ENCODE results near the gene TENT4B.
"Not testable (repeated sequence)": the region's sequence is repeated elsewhere in the genome, so short reads cannot be mapped to it uniquely, and the experiment has no call there.

Gene TENT4B

DNA sequence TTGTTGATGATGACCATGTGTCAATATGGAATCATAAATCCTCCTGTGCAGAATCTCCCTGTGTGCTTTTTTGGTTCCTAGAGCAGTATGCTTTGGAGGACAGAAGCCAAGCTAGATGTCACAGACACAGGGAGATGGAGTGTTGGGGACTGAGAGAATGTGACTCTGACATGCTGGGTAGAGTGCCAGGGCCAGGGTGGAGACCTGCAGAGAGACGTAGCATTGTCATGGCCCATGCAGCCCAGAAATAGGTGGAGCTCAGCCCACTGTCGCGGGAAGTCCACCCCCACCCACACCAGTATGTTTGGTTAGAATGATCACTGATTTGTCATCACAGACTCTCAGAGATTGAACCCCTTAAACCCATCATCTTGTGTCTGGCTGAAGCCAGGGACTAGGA is 74.0 kb downstream of the TENT4B start:
- H3K4me3 ChIP-seq: no peak overlapping the region
- H3K27ac ChIP-seq: no peak overlapping the region
- H3K36me3 ChIP-seq (ENCODE audit: insufficient read depth, low read length): peaks cover 3% of the 10 kb centered on the region; the same call in 1 of the 2 replicates
- DNase-seq (ENCODE audit: low read depth, low spot score): no peak
- H3K9ac ChIP-seq (ENCODE audit: insufficient read length): no peak overlapping the region
- TF ChIP-seq FOXP2 (optimal IDR thresholded peaks at IDR 0.05; ENCODE audit: control extremely low read depth, extremely low read length, insufficient read depth): no peak
- TF ChIP-seq EZH2 (IDR thresholded peaks at IDR 0.05): no peak
- TF ChIP-seq POLR2AphosphoS5 (IDR thresholded peaks at IDR 0.05; ENCODE audit: borderline replicate concordance, low read depth, low read length): no peak
- no peaks in the 10 kb centered on the region for H3K9me3 ChIP-seq (ENCODE audit: low read depth, low read length)

DNA sequence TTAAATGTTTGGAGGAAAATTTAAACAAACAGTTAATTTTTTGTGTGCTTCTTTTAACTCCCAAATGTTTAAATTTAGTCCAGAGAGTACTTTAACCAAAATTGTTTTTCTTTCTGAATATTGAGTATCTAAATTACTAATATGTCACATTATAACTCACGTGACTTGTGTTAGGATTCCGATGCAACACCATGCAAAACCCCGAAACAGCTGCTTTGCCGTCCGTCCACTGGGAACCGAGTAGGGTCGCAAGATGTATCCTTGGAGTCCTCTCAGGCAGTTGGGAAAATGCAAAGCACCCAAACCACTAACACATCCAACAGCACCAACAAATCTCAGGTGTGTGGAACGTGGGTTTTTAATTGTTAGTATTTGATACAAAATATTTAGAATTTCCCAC is 74.6 kb downstream of the TENT4B start:
- no peak for DNase-seq (ENCODE audit: low read depth, low spot score)
- no peak for TF ChIP-seq EZH2 (IDR thresholded peaks at IDR 0.05)
- TF ChIP-seq POLR2AphosphoS5 (IDR thresholded peaks at IDR 0.05; ENCODE audit: borderline replicate concordance, low read depth, low read length): no peak
- TF ChIP-seq FOXP2 (optimal IDR thresholded peaks at IDR 0.05; ENCODE audit: control extremely low read depth, extremely low read length, insufficient read depth): no peak
- no peaks in the 10 kb centered on the region for H3K9me3 ChIP-seq (ENCODE audit: low read depth, low read length)
- H3K36me3 ChIP-seq (ENCODE audit: insufficient read depth, low read length): peaks cover 3% of the 10 kb centered on the region; the same call in 1 of the 2 replicates
- H3K9ac ChIP-seq (ENCODE audit: insufficient read length): no peak overlapping the region
- H3K27ac ChIP-seq: no peak overlapping the region
- H3K4me3 ChIP-seq: no peak overlapping the region

DNA sequence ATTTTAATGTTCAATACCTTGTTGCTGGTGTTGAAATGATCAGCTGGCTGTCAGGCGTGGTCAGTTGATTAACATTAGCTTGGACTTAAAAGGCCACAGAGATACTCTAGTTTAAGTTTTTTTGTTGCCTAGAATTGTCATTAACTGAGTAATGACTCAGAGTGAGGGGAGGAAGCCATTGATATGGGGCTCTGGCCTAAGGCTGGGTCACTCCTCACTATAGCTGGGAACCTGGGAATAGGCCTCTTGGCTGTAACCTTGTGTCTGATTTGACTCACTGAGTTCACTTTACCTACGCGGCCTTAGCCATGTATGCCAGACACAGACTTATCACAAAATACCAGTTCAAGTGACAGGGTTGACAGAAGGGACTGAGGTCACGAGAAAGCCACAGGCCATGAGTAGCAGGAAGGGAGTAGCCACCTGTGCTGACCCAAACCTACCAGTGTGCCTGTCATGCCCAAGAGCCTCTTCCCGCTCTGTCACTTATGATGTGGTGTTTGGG is 75.3 kb downstream of the TENT4B start:
- Histone ChIP-seq H3K9me3 (ENCODE audit: low read depth, low read length) (no peaks in the 10 kb centered on the region), H3K36me3 (ENCODE audit: insufficient read depth, low read length) (peaks cover 3% of the 10 kb centered on the region; the same call in 1 of the 2 replicates)

DNA sequence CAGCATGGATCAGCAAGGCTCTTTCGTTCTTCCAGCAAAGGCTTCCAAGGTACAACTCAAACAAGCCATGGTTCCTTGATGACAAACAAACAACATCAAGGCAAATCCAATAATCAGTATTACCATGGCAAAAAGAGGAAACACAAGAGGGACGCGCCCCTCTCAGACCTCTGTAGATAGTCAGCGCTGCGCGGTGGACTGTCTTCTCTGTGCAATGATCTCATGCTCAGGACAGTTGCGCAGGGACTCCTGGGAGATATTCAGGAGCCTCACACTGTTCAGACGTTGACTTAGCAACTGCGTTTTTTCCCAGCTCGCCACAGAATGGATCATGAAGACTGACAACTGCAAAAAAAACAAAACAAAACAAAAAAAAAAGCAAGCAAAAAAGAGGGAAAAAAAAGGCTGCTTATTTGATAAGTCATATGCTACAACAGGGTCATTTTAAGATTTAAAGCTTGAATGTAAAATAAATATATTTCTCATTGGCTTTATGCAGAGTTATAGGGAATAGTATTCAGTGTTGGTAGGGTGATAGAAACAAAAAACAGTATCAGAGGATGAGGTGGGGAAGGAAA is 76.1 kb downstream of the TENT4B start:
- no peaks in the 10 kb centered on the region for H3K9me3 ChIP-seq (ENCODE audit: low read depth, low read length)
- no peak for DNase-seq (ENCODE audit: low read depth, low spot score)
- H3K27ac ChIP-seq: no peak overlapping the region
- no peak overlapping the region for H3K4me3 ChIP-seq
- TF ChIP-seq FOXP2 (optimal IDR thresholded peaks at IDR 0.05; ENCODE audit: control extremely low read depth, extremely low read length, insufficient read depth) (no peak), EZH2 (IDR thresholded peaks at IDR 0.05) (no peak)
- no peak overlapping the region for H3K9ac ChIP-seq (ENCODE audit: insufficient read length)
- peaks cover 3% of the 10 kb centered on the region; the same call in 1 of the 2 replicates for H3K36me3 ChIP-seq (ENCODE audit: insufficient read depth, low read length)

More for the DNA sequence above, 75.3 kb downstream of the TENT4B start:
- Histone ChIP-seq H3K27ac (no peak overlapping the region), H3K4me3 (no peak overlapping the region), H3K9ac (ENCODE audit: insufficient read length) (no peak overlapping the region)
- DNase-seq (ENCODE audit: low read depth, low spot score): no peak
- no peak for TF ChIP-seq EZH2 (IDR thresholded peaks at IDR 0.05)
- no peak for TF ChIP-seq POLR2AphosphoS5 (IDR thresholded peaks at IDR 0.05; ENCODE audit: borderline replicate concordance, low read depth, low read length)
- TF ChIP-seq FOXP2 (optimal IDR thresholded peaks at IDR 0.05; ENCODE audit: control extremely low read depth, extremely low read length, insufficient read depth): no peak

DNA sequence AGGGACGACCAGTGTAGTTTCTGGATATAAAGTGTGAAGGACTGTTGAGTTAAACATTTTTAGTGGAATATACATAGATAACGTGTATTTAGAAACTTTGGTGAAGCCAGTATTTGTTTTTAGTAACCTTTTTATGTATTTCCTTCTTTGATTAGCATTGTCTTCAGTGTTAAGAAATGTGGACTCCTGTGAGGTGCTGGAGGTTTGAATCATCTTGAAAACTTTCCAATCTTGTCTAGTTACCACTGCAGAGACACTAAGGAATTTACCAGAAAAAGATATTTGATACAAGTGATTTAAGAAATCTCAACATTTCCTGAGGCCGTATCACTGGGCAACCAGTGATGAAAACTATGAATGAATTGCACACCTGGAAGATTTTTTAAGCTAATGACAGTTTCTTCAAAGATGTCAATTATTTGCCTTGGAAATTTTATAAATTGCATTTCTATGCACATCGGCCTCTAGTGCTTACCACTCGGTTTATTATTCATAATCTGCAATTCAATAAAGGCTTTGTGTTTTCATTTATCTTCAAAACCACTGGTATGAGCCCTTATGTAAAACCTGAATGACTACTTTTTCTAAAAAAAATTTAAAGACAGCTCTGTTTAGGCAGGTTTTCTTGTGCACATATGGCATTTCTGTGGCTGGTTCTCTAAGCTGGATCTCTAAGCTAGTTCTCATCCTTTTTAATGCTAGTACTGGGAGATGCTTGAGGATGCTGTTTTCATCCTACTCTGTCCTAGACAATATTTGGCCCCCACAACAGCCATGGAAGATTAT is 81.9 kb downstream of the TENT4B start:
- no peak overlapping the region for H3K27ac ChIP-seq
- no peak overlapping the region for H3K4me3 ChIP-seq
- no peaks in the 10 kb centered on the region for H3K36me3 ChIP-seq (ENCODE audit: insufficient read depth, low read length)
- no peaks in the 10 kb centered on the region for H3K9me3 ChIP-seq (ENCODE audit: low read depth, low read length)
- no peak for TF ChIP-seq EZH2 (IDR thresholded peaks at IDR 0.05)
- no peak for TF ChIP-seq POLR2AphosphoS5 (IDR thresholded peaks at IDR 0.05; ENCODE audit: borderline replicate concordance, low read depth, low read length)
- no peak for TF ChIP-seq FOXP2 (optimal IDR thresholded peaks at IDR 0.05; ENCODE audit: control extremely low read depth, extremely low read length, insufficient read depth)
- no peak for DNase-seq (ENCODE audit: low read depth, low spot score)
- H3K9ac ChIP-seq (ENCODE audit: insufficient read length): no peak overlapping the region

DNA sequence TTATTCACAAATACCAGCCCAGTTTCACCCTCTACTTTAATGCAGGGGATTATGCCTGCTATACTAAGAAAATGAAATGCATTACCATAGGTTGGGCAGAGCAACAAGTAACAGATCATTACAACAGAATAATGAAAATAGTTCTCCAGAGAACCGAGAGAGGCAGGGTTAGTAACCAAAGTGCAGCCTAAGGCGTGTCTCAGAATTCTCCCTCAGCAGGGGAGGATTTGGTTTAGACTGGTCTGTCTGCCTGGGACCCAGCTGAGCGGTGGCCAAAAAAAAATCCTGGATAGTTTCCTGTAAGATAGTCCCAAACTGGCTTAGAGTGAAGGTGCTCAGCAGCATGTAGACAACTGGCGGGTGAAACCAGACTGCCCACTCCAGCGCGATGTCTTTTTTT is 82.5 kb downstream of the TENT4B start:
- no peak overlapping the region for H3K27ac ChIP-seq
- no peak for TF ChIP-seq FOXP2 (optimal IDR thresholded peaks at IDR 0.05; ENCODE audit: control extremely low read depth, extremely low read length, insufficient read depth)
- TF ChIP-seq EZH2 (IDR thresholded peaks at IDR 0.05): no peak
- TF ChIP-seq POLR2AphosphoS5 (IDR thresholded peaks at IDR 0.05; ENCODE audit: borderline replicate concordance, low read depth, low read length): no peak
- no peaks in the 10 kb centered on the region for H3K9me3 ChIP-seq (ENCODE audit: low read depth, low read length)
- H3K36me3 ChIP-seq (ENCODE audit: insufficient read depth, low read length): no peaks in the 10 kb centered on the region
- no peak for DNase-seq (ENCODE audit: low read depth, low spot score)
- no peak overlapping the region for H3K9ac ChIP-seq (ENCODE audit: insufficient read length)
- no peak overlapping the region for H3K4me3 ChIP-seq

DNA sequence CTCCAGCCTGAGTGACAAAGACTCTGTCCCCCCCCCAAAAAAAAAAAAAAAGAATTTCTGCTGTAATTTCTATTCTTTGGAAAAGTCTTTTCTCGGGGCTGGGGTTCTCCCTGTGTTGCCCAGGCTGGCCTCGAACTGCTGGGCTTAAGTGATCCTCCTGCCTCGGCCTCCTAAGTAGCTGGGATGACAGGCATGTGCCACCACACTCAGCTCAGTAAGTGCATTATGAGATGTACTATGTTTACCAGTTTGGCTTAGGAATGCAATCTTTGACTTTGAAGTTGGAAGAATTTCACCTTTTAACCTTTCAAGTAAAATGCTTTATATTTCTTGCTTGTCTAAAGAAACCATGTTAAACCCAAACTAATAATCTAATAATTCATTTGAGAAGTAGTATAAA is 85.2 kb downstream of the TENT4B start:
- no peak overlapping the region for H3K9ac ChIP-seq (ENCODE audit: insufficient read length)
- TF ChIP-seq FOXP2 (optimal IDR thresholded peaks at IDR 0.05; ENCODE audit: control extremely low read depth, extremely low read length, insufficient read depth) (no peak), EZH2 (IDR thresholded peaks at IDR 0.05) (no peak), POLR2AphosphoS5 (IDR thresholded peaks at IDR 0.05; ENCODE audit: borderline replicate concordance, low read depth, low read length) (no peak)

DNA sequence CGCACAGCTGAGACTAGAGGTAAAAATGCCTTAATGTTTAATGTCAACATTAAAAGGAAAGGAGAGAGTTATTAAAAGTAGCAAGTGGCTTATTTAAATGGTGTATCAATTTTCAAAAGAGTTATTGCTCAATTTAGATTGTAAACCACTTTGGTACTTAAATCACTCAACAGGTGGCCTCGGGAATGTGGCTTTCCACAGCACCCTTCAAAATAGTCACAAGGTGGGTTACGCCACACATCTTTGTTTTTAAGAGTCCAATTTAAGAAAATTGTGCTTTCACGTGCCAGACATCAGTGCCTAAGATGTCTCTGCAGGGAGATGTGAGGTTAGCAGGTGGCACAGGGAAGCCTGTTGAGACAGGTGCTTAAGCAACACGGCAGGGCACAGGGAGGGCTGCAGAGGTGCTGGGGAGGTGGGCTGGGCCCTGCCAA is 85.8 kb downstream of the TENT4B start:
- no peak overlapping the region for H3K9ac ChIP-seq (ENCODE audit: insufficient read length)
- no peak overlapping the region for H3K4me3 ChIP-seq
- TF ChIP-seq POLR2AphosphoS5 (IDR thresholded peaks at IDR 0.05; ENCODE audit: borderline replicate concordance, low read depth, low read length) (no peak), EZH2 (IDR thresholded peaks at IDR 0.05) (no peak), FOXP2 (optimal IDR thresholded peaks at IDR 0.05; ENCODE audit: control extremely low read depth, extremely low read length, insufficient read depth) (no peak)
- H3K27ac ChIP-seq: no peak overlapping the region
- H3K9me3 ChIP-seq (ENCODE audit: low read depth, low read length): no peaks in the 10 kb centered on the region
- no peaks in the 10 kb centered on the region for H3K36me3 ChIP-seq (ENCODE audit: insufficient read depth, low read length)
- no peak for DNase-seq (ENCODE audit: low read depth, low spot score)

More for the DNA sequence above, 85.2 kb downstream of the TENT4B start:
- Histone ChIP-seq H3K4me3 (no peak overlapping the region), H3K27ac (no peak overlapping the region), H3K9me3 (ENCODE audit: low read depth, low read length) (no peaks in the 10 kb centered on the region), H3K36me3 (ENCODE audit: insufficient read depth, low read length) (no peaks in the 10 kb centered on the region)
- DNase-seq (ENCODE audit: low read depth, low spot score): no peak

DNA sequence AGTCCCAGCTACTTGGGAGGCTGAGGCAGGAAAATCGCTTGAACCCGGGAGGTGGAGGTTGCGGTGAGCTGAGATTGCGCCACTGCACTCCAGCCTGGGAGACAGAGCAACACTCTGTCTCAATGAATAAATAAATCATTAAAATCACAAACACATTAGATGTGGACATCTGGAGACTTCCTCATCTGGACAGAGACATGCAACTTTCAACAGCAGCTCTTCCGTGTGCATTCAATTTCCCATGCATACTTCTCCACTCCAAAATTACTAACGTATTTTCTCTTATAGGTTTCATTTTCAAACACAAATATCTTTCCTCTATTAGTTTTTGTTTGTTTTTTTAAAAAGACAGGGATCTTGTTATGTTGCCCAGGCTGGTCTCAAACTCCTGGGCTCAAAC is 89.9 kb downstream of the TENT4B start:
- H3K36me3 ChIP-seq (ENCODE audit: insufficient read depth, low read length); H3K9me3 ChIP-seq (ENCODE audit: low read depth, low read length); DNase-seq (ENCODE audit: low read depth, low spot score); H3K27ac ChIP-seq; H3K9ac ChIP-seq (ENCODE audit: insufficient read length); H3K4me3 ChIP-seq: not testable (repeated sequence)
